Measurements from ENCODE around the gene TNK2. TPM values are rescaled to one million over a fixed set of nuclear protein-coding genes. Genes with fewer than 3 reads are reported as not detected.

Gene TNK2
- total RNA-seq (2021; ENCODE audit: unreplicated experiment) (55.1 TPM), Bru-seq, nascent RNA (percentile 67 among the genes with signal in this experiment), BruChase-seq, experiment 1, labeled RNA remaining after a 6-hour chase (percentile 78 among the genes with signal in this experiment), BruChase-seq, experiment 2, labeled RNA remaining after a 2-hour chase (percentile 74 among the genes with signal in this experiment)
- polyA plus RNA-seq (2012): 34.0 and 40.3 TPM in 2 replicates
- long read RNA-seq, transcript TNK2-205 (4 exons, 3,377 nt): major isoform, 14 of 27 reads
- long read RNA-seq, partial matches to known transcripts: 5 of 27 reads
- long read RNA-seq, other reads (novel, unspliced or antisense): 8 of 27 reads

DNA sequence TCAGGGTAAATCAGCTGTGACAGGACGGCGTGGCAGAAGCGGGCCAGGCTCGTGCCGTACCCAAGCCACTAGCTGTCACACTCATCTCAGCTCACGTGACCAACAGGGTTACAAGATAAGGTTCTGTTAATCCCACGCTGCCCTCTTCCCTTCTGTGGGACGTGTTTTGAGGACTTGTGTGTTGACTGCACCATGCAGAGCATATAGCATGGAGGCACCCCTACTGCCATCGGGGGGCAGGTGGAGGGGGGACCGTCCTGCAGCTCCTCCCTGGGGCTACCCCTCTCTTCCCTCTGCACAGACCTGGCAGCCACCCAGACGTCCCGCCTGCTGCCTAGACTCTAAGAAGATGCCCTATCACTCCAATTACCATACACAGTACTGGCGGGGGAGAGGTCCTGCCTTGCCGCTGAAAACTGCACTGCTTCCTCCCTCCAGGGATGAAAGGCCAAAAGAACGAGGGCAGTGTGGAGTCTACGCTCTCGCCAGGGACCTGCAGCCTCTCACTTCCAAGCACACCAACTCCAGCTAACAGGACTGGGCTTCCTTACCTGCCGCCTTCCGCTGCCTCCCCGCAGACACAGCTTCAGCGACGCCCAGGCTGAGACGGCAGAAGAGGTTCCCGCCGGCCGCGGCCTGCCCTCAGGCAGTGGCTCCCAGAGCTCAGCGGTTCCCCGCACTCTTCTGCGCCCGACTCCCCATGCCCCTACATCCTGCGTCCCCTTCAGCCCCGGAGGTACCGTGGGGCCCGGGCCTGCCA is at the start of gene TNK2:
TNK2 (minus strand) TSS at position 618 of the 760 bp plus-strand sequence. CDS start 19,963 bp downstream, outside the sequence.
- peaks cover 40 to 80% of the 10 kb centered on the region in 2 experiments for H3K4me1 ChIP-seq (ENCODE audit: control insufficient read depth in 1 of 2, insufficient read depth in 2 of 2, low read length in 2 of 2)
- H2AFZ ChIP-seq (ENCODE audit: low read depth, low read length, poor library complexity, severe bottlenecking): no peak within 1 kb of the TSS
- H3K9me2 ChIP-seq (ENCODE audit: insufficient read depth): no peaks in the 10 kb centered on the region
- H3K4me3 ChIP-seq (replicated peaks in 1 of 2; ENCODE audit: low read depth in 1 of 2, low read length in 2 of 2): peak within 1 kb of the TSS; percentile 51 to 65
- peaks cover 47% of the 10 kb centered on the region for H3K79me2 ChIP-seq (ENCODE audit: insufficient read depth, low read length)
- DNase-seq (ENCODE audit: low read depth, low spot score) (no peak), ATAC-seq (peak; percentile 14)
- RAD21 ChIA-PET (ENCODE audit: low non-redundant PET in 1 of 2, low total read pairs in 2 of 2, uncharacterized antibody in 2 of 2, unreplicated experiment in 2 of 2): interaction anchor here in 1 of 2 experiments (1.5 kb wide), 1 partner anchor 13 kb away, joined by 4 read pairs; no protein-coding TSS in a partner anchor
- POLR2A ChIA-PET: interaction anchor here (1.3 to 1.4 kb wide), 2 partner anchors 12 to 14 kb away, joined by 3 to 4 read pairs; no protein-coding TSS in a partner anchor
- peak within 1 kb of the TSS; percentile 95 for H3K4me2 ChIP-seq (ENCODE audit: low read length)
- no peaks in the 10 kb centered on the region for H3K36me3 ChIP-seq (ENCODE audit: control insufficient read depth in 1 of 2, insufficient read depth in 2 of 2, low read length in 2 of 2)
- BruUV-seq (replicated peaks): no TSS peak
- peak within 1 kb of the TSS; percentile 63 for H3K27ac ChIP-seq (ENCODE audit: low read depth, low read length)
- no peaks in the 10 kb centered on the region for H3K27me3 ChIP-seq (ENCODE audit: insufficient read depth, low read length)
- TF ChIP-seq EZH2 (IDR thresholded peaks at IDR 0.05) (no peak), RAD21 (IDR thresholded peaks at IDR 0.05; ENCODE audit: low read depth) (no peak), SIN3A (IDR thresholded peaks at IDR 0.05; ENCODE audit: low read depth) (no peak), FOSL1 (IDR thresholded peaks at IDR 0.05; ENCODE audit: low read depth) (no peak), SP1 (IDR thresholded peaks at IDR 0.05; ENCODE audit: low read depth) (no peak), SRF (IDR thresholded peaks at IDR 0.05; ENCODE audit: low read depth) (no peak), ELF1 (IDR thresholded peaks at IDR 0.05; ENCODE audit: borderline replicate concordance, low read depth) (no peak), TCF7L2 (IDR thresholded peaks at IDR 0.05; ENCODE audit: borderline replicate concordance, extremely low read depth, insufficient read depth, insufficient read length) (no peak)
- H3K9ac ChIP-seq (ENCODE audit: low read length): peak within 1 kb of the TSS; percentile 64
- H3K9me3 ChIP-seq (ENCODE audit: control insufficient read depth in 1 of 2, insufficient read depth in 1 of 2, low read depth in 1 of 2, low read length in 2 of 2): no peaks in the 10 kb centered on the region
- H4K20me1 ChIP-seq (ENCODE audit: insufficient read depth): no peaks in the 10 kb centered on the region
- CTCF ChIA-PET: interaction anchor here (0.7 to 1.4 kb wide), 2 partner anchors 14 to 46 kb away, joined by 3 to 5 read pairs; no protein-coding TSS in a partner anchor
- intact Hi-C loops (cut with micrococcal nuclease): no loop called here

DNA sequence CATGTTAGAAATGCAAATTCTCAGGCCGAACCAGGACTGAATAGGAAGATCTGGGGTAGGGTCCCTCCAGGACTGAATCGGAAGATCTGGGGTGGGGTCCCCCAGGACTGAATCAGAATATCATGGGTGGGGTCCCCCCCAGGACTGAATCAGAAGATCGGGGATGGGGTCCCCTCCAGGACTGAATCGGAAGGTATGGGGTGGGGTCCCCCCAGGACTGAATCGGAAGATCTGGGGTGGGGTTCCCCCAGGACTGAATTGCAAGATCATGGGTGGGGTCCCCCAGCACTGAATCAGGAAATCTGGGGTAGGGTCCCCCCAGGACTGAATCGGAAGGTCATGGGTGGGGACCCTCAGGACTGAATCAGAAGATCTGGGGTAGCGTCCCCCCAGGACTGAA is 48.2 kb upstream of the TNK2 start:
- H2AFZ ChIP-seq (ENCODE audit: low read depth, low read length, poor library complexity, severe bottlenecking): no peak overlapping the region
- no peak overlapping the region for H3K4me2 ChIP-seq (ENCODE audit: low read length)
- DNase-seq (ENCODE audit: low read depth, low spot score) (no peak), ATAC-seq (no peak)
- no peak overlapping the region for H3K4me3 ChIP-seq (replicated peaks in 1 of 2; ENCODE audit: low read depth in 1 of 2, low read length in 2 of 2)
- CTCF ChIA-PET: no interaction called here
- POLR2A ChIA-PET: no interaction called here
- no peaks in the 10 kb centered on the region for H3K9me3 ChIP-seq (ENCODE audit: control insufficient read depth in 1 of 2, insufficient read depth in 1 of 2, low read depth in 1 of 2, low read length in 2 of 2)
- no peaks in the 10 kb centered on the region for H4K20me1 ChIP-seq (ENCODE audit: insufficient read depth)
- intact Hi-C loops (cut with micrococcal nuclease): no loop called here
- no peaks in the 10 kb centered on the region for H3K27me3 ChIP-seq (ENCODE audit: insufficient read depth, low read length)
- RAD21 ChIA-PET (ENCODE audit: low non-redundant PET in 1 of 2, low total read pairs in 2 of 2, uncharacterized antibody in 2 of 2, unreplicated experiment in 2 of 2): no interaction called here
- H3K79me2 ChIP-seq (ENCODE audit: insufficient read depth, low read length): no peaks in the 10 kb centered on the region
- H3K9me2 ChIP-seq (ENCODE audit: insufficient read depth): no peaks in the 10 kb centered on the region
- BruUV-seq (replicated peaks): no TSS peak
- H3K4me1 ChIP-seq (ENCODE audit: control insufficient read depth in 1 of 2, insufficient read depth in 2 of 2, low read length in 2 of 2): peaks cover 0 to 5% of the 10 kb centered on the region in 2 experiments; a peak in 1 of 4 replicates
- H3K27ac ChIP-seq (ENCODE audit: low read depth, low read length): no peak overlapping the region
- no peaks in the 10 kb centered on the region for H3K36me3 ChIP-seq (ENCODE audit: control insufficient read depth in 1 of 2, insufficient read depth in 2 of 2, low read length in 2 of 2)
- no peak overlapping the region for H3K9ac ChIP-seq (ENCODE audit: low read length)
- TF ChIP-seq, protein P1, sequence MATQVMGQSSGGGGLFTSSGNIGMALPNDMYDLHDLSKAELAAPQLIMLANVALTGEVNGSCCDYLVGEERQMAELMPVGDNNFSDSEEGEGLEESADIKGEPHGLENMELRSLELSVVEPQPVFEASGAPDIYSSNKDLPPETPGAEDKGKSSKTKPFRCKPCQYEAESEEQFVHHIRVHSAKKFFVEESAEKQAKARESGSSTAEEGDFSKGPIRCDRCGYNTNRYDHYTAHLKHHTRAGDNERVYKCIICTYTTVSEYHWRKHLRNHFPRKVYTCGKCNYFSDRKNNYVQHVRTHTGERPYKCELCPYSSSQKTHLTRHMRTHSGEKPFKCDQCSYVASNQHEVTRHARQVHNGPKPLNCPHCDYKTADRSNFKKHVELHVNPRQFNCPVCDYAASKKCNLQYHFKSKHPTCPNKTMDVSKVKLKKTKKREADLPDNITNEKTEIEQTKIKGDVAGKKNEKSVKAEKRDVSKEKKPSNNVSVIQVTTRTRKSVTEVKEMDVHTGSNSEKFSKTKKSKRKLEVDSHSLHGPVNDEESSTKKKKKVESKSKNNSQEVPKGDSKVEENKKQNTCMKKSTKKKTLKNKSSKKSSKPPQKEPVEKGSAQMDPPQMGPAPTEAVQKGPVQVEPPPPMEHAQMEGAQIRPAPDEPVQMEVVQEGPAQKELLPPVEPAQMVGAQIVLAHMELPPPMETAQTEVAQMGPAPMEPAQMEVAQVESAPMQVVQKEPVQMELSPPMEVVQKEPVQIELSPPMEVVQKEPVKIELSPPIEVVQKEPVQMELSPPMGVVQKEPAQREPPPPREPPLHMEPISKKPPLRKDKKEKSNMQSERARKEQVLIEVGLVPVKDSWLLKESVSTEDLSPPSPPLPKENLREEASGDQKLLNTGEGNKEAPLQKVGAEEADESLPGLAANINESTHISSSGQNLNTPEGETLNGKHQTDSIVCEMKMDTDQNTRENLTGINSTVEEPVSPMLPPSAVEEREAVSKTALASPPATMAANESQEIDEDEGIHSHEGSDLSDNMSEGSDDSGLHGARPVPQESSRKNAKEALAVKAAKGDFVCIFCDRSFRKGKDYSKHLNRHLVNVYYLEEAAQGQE (IDR thresholded peaks at IDR 0.05; ENCODE audit: low read depth): no peak
- TF ChIP-seq JUND (IDR thresholded peaks at IDR 0.05) (no peak), SRF (IDR thresholded peaks at IDR 0.05; ENCODE audit: low read depth) (no peak), EGR1 (IDR thresholded peaks at IDR 0.05; ENCODE audit: low read depth) (no peak), SP1 (IDR thresholded peaks at IDR 0.05; ENCODE audit: low read depth) (no peak), ELF1 (IDR thresholded peaks at IDR 0.05; ENCODE audit: borderline replicate concordance, low read depth) (no peak), FOSL1 (IDR thresholded peaks at IDR 0.05; ENCODE audit: low read depth) (no peak), YY1 (IDR thresholded peaks at IDR 0.05; ENCODE audit: extremely low read depth, insufficient replicate concordance, low read depth, low read length) (no peak), ZFX (IDR thresholded peaks at IDR 0.05) (no peak)

All from HCT116 (cell line).